HL-60 (cell line): ENCODE results near the gene ZBTB43.

Experiments used
- DNase-seq, 2 experiments: peaks; one replicate each; pipeline ENCODE4 v3.0.0-alpha.2; 2010 to 2020; ENCODE audit warnings: low read depth in 1 of 2, low spot score in 1 of 2
- H3K27ac ChIP-seq: fragments of 250-450 bp; sonication (Bioruptor Pico); replicated peaks from 2 replicates; pipeline ENCODE4 v1.5.1; 2020; ENCODE audit warnings: mild to moderate bottlenecking, moderate library complexity
- H3K27me3 ChIP-seq: fragments of 250-450 bp; sonication (Bioruptor Pico); 2 replicates; pipeline ENCODE4 v1.5.1; 2021; ENCODE audit warnings: mild to moderate bottlenecking, moderate library complexity; ENCODE audit not compliant: insufficient read depth, poor library complexity, severe bottlenecking
- H3K4me3 ChIP-seq: replicated peaks from 2 replicates; pipeline ENCODE4 v1.5.1; 2011; ENCODE audit warnings: mild to moderate bottlenecking, control low read depth, low read length; ENCODE audit not compliant: insufficient read depth
- CTCF ChIP-seq: IDR thresholded peaks from one replicate; pipeline ENCODE4 v1.5.1; 2011; ENCODE audit warnings: low read length, control low read depth, inconsistent platforms; ENCODE audit not compliant: insufficient read depth
- GABPA ChIP-seq: IDR thresholded peaks from 2 replicates; pipeline ENCODE4 v1.6.1; 2012; ENCODE audit warnings: low read depth
- POLR2AphosphoS5 ChIP-seq: IDR thresholded peaks from 2 replicates; pipeline ENCODE4 v1.6.1; 2012; ENCODE audit warnings: low read depth
- REST ChIP-seq: IDR thresholded peaks from 2 replicates; pipeline ENCODE4 v1.6.1; 2012; ENCODE audit warnings: low read depth; ENCODE audit not compliant: insufficient replicate concordance
- SPI1 ChIP-seq: IDR thresholded peaks from 2 replicates; pipeline ENCODE4 v1.6.1; 2012; ENCODE audit warnings: low read depth, mild to moderate bottlenecking, borderline replicate concordance

Gene ZBTB43

GRCh38 chr9:126842220-126842842 lies 37.5 kb downstream of the ZBTB43 start:
- Histone ChIP-seq H3K4me3 (no peak overlapping the region), H3K27me3 (no peaks in the 10 kb centered on the region), H3K27ac (no peak overlapping the region)
- no peak for DNase-seq
- TF ChIP-seq CTCF = no peak
- TF ChIP-seq REST = no peak
- no peak for TF ChIP-seq SPI1
- TF ChIP-seq GABPA = no peak
- TF ChIP-seq POLR2AphosphoS5 = no peak

GRCh38 chr9:126842977-126843799 lies 38.3 kb downstream of the ZBTB43 start:
- Histone ChIP-seq H3K4me3 (no peak overlapping the region), H3K27ac (no peak overlapping the region), H3K27me3 (no peaks in the 10 kb centered on the region)
- TF ChIP-seq GABPA (no peak), CTCF (no peak), REST (no peak), POLR2AphosphoS5 (no peak), SPI1 (no peak)
- DNase-seq = peak in 1 of 2 experiments; percentile 17

GRCh38 chr9:126844085-126844484 lies 39.2 kb downstream of the ZBTB43 start:
- DNase-seq = no peak
- Histone ChIP-seq H3K27ac (no peak overlapping the region), H3K27me3 (no peaks in the 10 kb centered on the region), H3K4me3 (no peak overlapping the region)
- TF ChIP-seq CTCF (no peak), POLR2AphosphoS5 (no peak), GABPA (no peak), REST (no peak), SPI1 (no peak)
